Measurements from ENCODE around the gene MRI1.
A peak's percentile ranks its signal among the peaks of the same experiment; 100 is the strongest.

The MRI1 gene

DNA sequence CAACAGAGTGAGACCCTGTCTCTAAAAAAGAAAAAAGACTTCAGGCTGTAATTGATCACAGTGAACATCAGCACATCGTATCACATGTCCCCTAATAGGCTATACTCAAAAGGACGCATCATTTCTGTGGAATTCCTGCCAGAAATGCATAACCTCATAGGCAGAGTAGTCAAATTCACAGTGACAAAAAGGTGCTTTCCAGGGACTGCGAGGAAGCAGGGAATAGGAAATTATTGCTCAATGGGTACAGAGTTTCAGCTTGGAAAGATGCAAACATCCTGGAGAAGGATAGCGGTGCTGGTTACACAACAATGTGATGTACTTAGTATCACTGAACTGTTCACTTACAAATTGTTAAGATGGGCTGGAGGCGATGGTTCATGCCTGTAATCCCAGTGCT is 41.1 kb upstream of the MRI1 start:
- TF ChIP-seq, protein P1, sequence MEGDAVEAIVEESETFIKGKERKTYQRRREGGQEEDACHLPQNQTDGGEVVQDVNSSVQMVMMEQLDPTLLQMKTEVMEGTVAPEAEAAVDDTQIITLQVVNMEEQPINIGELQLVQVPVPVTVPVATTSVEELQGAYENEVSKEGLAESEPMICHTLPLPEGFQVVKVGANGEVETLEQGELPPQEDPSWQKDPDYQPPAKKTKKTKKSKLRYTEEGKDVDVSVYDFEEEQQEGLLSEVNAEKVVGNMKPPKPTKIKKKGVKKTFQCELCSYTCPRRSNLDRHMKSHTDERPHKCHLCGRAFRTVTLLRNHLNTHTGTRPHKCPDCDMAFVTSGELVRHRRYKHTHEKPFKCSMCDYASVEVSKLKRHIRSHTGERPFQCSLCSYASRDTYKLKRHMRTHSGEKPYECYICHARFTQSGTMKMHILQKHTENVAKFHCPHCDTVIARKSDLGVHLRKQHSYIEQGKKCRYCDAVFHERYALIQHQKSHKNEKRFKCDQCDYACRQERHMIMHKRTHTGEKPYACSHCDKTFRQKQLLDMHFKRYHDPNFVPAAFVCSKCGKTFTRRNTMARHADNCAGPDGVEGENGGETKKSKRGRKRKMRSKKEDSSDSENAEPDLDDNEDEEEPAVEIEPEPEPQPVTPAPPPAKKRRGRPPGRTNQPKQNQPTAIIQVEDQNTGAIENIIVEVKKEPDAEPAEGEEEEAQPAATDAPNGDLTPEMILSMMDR (IDR thresholded peaks at IDR 0.05; ENCODE audit: poor library complexity, severe bottlenecking) = no peak
- no peak overlapping the region for H3K27ac ChIP-seq (ENCODE audit: poor library complexity, severe bottlenecking)
- no peaks in the 10 kb centered on the region for H3K9me3 ChIP-seq (ENCODE audit: severe bottlenecking)
- DNase-seq (ENCODE audit: low spot score) (no peak), ATAC-seq (ENCODE audit: low read depth) (no peak)
- H3K4me1 ChIP-seq (ENCODE audit: insufficient read depth, poor library complexity, severe bottlenecking) = no peaks in the 10 kb centered on the region
- H3K4me3 ChIP-seq (ENCODE audit: severe bottlenecking) = no peak overlapping the region
- no peaks in the 10 kb centered on the region for H3K36me3 ChIP-seq (ENCODE audit: low read depth)
- H3K27me3 ChIP-seq (ENCODE audit: insufficient read depth, poor library complexity, severe bottlenecking) = no peaks in the 10 kb centered on the region

DNA sequence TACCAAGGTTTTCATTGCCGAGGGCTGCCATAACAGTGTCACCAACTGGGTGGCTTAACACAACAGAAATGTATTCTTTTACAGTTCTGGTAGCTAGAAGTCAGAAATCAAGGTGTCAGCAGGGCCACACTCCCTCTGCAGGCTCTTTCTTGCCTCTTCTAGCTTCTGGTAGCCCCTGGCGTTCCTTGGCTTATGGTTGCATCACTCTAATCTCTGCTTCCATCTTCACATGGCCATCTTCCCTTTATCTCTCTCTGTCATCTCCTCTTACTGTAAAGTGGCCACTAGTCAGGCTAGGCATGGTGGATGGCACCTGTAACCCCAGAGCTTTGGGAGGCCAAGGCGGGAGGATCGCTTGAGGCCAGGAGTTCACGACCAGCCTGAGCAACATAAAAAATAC is 38.0 kb upstream of the MRI1 start:
- peaks cover 10% of the 10 kb centered on the region for H3K4me1 ChIP-seq (ENCODE audit: insufficient read depth, poor library complexity, severe bottlenecking)
- H3K27ac ChIP-seq (ENCODE audit: poor library complexity, severe bottlenecking) = no peak overlapping the region
- H3K27me3 ChIP-seq (ENCODE audit: insufficient read depth, poor library complexity, severe bottlenecking) = no peaks in the 10 kb centered on the region
- ATAC-seq (ENCODE audit: low read depth) (no peak), DNase-seq (ENCODE audit: low spot score) (no peak)
- no peak overlapping the region for H3K4me3 ChIP-seq (ENCODE audit: severe bottlenecking)
- TF ChIP-seq, protein P1 (IDR thresholded peaks at IDR 0.05; ENCODE audit: poor library complexity, severe bottlenecking) = no peak
- no peaks in the 10 kb centered on the region for H3K36me3 ChIP-seq (ENCODE audit: low read depth)
- no peaks in the 10 kb centered on the region for H3K9me3 ChIP-seq (ENCODE audit: severe bottlenecking)

DNA sequence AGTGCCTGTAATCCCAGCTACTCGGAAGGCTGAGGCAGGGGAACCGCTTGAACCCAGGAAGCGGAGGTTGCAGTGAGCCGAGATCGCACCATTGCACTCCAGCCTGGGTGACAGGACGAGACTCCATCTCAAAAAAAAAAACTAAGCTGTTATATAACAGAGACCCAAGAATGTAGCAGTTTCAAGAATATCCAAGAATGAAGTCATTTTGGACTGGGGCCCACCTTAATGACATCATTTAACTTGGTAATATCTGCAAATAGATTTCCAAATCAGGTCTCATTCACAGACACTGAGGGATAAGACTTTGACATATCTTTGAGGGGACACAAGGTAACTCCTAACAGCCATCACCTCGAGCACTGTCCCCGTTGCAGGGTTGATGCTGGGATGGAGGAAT is 36.5 kb upstream of the MRI1 start:
- ATAC-seq (ENCODE audit: low read depth) (no peak), DNase-seq (ENCODE audit: low spot score) (no peak)
- TF ChIP-seq, protein P1 (IDR thresholded peaks at IDR 0.05; ENCODE audit: poor library complexity, severe bottlenecking) = no peak

DNA sequence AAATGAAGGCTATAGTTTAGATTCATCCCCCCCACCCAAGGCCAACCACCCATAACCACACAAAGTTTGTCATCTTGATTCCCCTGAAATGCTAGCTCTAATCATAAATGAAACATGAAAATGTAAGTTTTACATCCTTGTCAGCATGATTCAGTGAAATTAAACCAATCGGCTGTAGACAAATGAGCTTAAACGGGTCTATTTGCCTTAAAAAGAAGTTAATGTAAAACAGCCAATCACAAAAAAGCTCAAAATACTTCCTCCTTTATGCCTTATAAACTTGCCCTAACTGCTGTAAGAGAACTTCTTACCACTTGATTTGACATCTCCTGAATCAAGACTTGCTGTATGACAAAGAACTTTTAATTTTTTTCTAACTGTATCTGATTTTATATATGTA is 34.5 kb upstream of the MRI1 start:
- no peaks in the 10 kb centered on the region for H3K9me3 ChIP-seq (ENCODE audit: severe bottlenecking)
- no peak overlapping the region for H3K4me3 ChIP-seq (ENCODE audit: severe bottlenecking)
- H3K27me3 ChIP-seq (ENCODE audit: insufficient read depth, poor library complexity, severe bottlenecking) = no peaks in the 10 kb centered on the region
- ATAC-seq (ENCODE audit: low read depth) (no peak), DNase-seq (ENCODE audit: low spot score) (no peak)
- 0 out of 2 replicates have a peak, but pooled peaks cover 8% of the 10 kb centered on the region for H3K36me3 ChIP-seq (ENCODE audit: low read depth)
- TF ChIP-seq, protein P1 (IDR thresholded peaks at IDR 0.05; ENCODE audit: poor library complexity, severe bottlenecking) = no peak
- peaks cover 10% of the 10 kb centered on the region for H3K4me1 ChIP-seq (ENCODE audit: insufficient read depth, poor library complexity, severe bottlenecking)
- H3K27ac ChIP-seq (ENCODE audit: poor library complexity, severe bottlenecking) = peak overlapping the region; percentile 96

More for the DNA sequence above, 36.5 kb upstream of the MRI1 start:
- Histone ChIP-seq H3K36me3 (ENCODE audit: low read depth) (no peaks in the 10 kb centered on the region), H3K4me3 (ENCODE audit: severe bottlenecking) (no peak overlapping the region), H3K27ac (ENCODE audit: poor library complexity, severe bottlenecking) (no peak overlapping the region), H3K4me1 (ENCODE audit: insufficient read depth, poor library complexity, severe bottlenecking) (peaks cover 10% of the 10 kb centered on the region), H3K27me3 (ENCODE audit: insufficient read depth, poor library complexity, severe bottlenecking) (no peaks in the 10 kb centered on the region), H3K9me3 (ENCODE audit: severe bottlenecking) (no peaks in the 10 kb centered on the region)

DNA sequence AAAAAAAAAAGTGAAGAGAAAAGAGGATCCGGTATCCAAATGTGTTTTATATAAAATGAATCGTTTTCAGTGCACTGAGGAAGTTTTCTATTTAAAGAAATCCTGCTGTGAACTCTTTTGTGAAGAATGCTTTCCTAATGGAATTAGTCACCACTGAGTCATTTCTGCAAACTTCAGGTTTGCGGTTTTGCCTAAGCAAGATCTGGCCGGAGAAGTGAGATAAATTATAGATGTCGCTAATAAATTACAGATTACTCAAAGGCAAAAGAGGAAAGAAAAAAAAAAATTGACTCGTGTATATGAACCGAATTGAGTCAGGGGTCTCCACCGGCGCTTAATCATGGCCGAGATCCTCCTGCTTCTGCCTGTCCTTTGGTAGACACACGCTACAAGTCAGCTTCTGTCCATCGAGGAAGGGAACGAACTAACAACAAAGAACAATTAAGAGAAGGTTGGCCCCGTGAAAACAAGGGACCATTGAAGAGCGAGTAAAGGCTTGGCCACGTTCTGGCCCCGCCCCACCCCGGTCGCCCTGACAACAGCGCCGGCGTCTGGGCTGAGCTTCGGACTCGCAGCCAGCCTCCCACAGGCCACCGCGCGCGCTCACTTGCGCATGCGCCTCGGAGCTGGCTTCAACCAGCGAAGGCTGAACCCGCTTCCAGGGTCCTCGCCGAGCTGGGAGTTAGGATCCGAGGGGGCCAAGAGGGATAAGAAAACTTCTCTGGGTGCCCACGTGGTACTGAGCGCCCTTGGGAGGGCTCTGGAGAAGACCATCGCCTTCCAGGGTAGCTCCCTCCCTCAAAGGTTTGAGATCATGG is 33.0 kb upstream of the MRI1 start:
- TF ChIP-seq, protein P1 (IDR thresholded peaks at IDR 0.05; ENCODE audit: poor library complexity, severe bottlenecking) = no peak
- peak; percentile 98 for ATAC-seq (ENCODE audit: low read depth)
- peaks cover 10% of the 10 kb centered on the region for H3K4me1 ChIP-seq (ENCODE audit: insufficient read depth, poor library complexity, severe bottlenecking)
- H3K36me3 ChIP-seq (ENCODE audit: low read depth) = 0 out of 2 replicates have a peak, but pooled peaks cover 8% of the 10 kb centered on the region
- H3K4me3 ChIP-seq (ENCODE audit: severe bottlenecking) = peak overlapping the region; percentile 45
- DNase-seq (ENCODE audit: low spot score) = peak; percentile 93
- no peaks in the 10 kb centered on the region for H3K9me3 ChIP-seq (ENCODE audit: severe bottlenecking)
- H3K27me3 ChIP-seq (ENCODE audit: insufficient read depth, poor library complexity, severe bottlenecking) = no peaks in the 10 kb centered on the region
- H3K27ac ChIP-seq (ENCODE audit: poor library complexity, severe bottlenecking) = peak overlapping the region; percentile 96
